HepG2 (cell line): Measurements from ENCODE around the gene JAG1. TPM values are rescaled to one million over a fixed set of nuclear protein-coding genes. Genes with fewer than 3 reads are reported as not detected.

Experiments
- IKZF1 ChIP-seq: fragments of 450-650 bp; IDR thresholded peaks from 2 replicates; pipeline ENCODE4 v1.7.1; 2016
- ISX ChIP-seq: sonication (generic); formaldehyde crosslinking; conservative IDR thresholded peaks from 2 replicates; pipeline ENCODE4 v1.5.0; 2020; ENCODE audit warnings: missing genetic modification reagents
- KDM1A ChIP-seq: IDR thresholded peaks from 2 replicates; pipeline ENCODE4 v1.6.1; 2016; ENCODE audit warnings: missing compliant biosample characterization
- MATR3 ChIP-seq: sonication (generic); formaldehyde crosslinking; IDR thresholded peaks from 2 replicates; pipeline ENCODE4 v1.4.0; 2020; ENCODE audit warnings: missing genetic modification reagents
- NONO ChIP-seq, 2 experiments: fragments of 450-650 bp in 1 of 2; sonication (generic) in 1 of 2; formaldehyde crosslinking in 1 of 2; IDR thresholded peaks in 1 of 2; conservative IDR thresholded peaks in 1 of 2; 2 replicates each; pipeline versions ENCODE4 v1.6.1 to v1.8.0; 2017 to 2022; ENCODE audit warnings: mild to moderate bottlenecking in 1 of 2, missing genetic modification reagents in 1 of 2, moderate library complexity in 1 of 2
- NR3C1 ChIP-seq: sonication (generic); formaldehyde crosslinking; IDR thresholded peaks from 2 replicates; pipeline ENCODE4 v1.4.0; 2020; ENCODE audit warnings: missing genetic modification reagents
- SOX5 ChIP-seq: IDR thresholded peaks from 2 replicates; pipeline ENCODE4 v1.6.1; 2016; ENCODE audit warnings: borderline replicate concordance
- SOX6 ChIP-seq, 2 experiments: fragments of 450-650 bp in 1 of 2; sonication (generic) in 1 of 2; formaldehyde crosslinking in 1 of 2; IDR thresholded peaks; 2 replicates each; pipeline versions ENCODE4 v1.4.0 to v1.6.1; 2017 to 2020; ENCODE audit warnings: antibody characterized with exemption in 1 of 2, mild to moderate bottlenecking in 1 of 2, missing genetic modification reagents in 1 of 2
- SYNCRIP ChIP-seq: fragments of 200-400 bp; formaldehyde crosslinking; IDR thresholded peaks from 2 replicates; pipeline ENCODE4 v1.6.1; 2018; ENCODE audit warnings: mild to moderate bottlenecking, low read depth, low read length; ENCODE audit not compliant: insufficient read depth
- TEAD3 ChIP-seq: optimal IDR thresholded peaks from 2 replicates; pipeline ENCODE3; 2016; ENCODE audit warnings: borderline replicate concordance
- ZFP62 ChIP-seq: sonication (generic); formaldehyde crosslinking; IDR thresholded peaks from 2 replicates; pipeline ENCODE4 v1.4.0; 2020; ENCODE audit warnings: missing genetic modification reagents
- ZFP90 ChIP-seq: sonication (generic); formaldehyde crosslinking; IDR thresholded peaks from 2 replicates; pipeline ENCODE4 v1.8.0; 2022; ENCODE audit warnings: missing genetic modification reagents, mild to moderate bottlenecking, inconsistent platforms, borderline replicate concordance
- ZNF12 ChIP-seq: sonication (generic); formaldehyde crosslinking; IDR thresholded peaks from 2 replicates; pipeline ENCODE4 v1.5.0; 2020; ENCODE audit warnings: missing genetic modification reagents
- ZNF3 ChIP-seq: IDR thresholded peaks from 2 replicates; pipeline ENCODE4 v1.7.0; 2017; ENCODE audit warnings: inconsistent platforms
- ZNF335 ChIP-seq: sonication (generic); formaldehyde crosslinking; IDR thresholded peaks from 2 replicates; pipeline ENCODE4 v1.4.0; 2020; ENCODE audit warnings: missing genetic modification reagents
- ZNF83 ChIP-seq: sonication (generic); formaldehyde crosslinking; IDR thresholded peaks from 2 replicates; pipeline ENCODE4 v1.4.0; 2020; ENCODE audit warnings: missing genetic modification reagents, mild to moderate bottlenecking, borderline replicate concordance
- ZSCAN25 ChIP-seq: sonication (generic); formaldehyde crosslinking; IDR thresholded peaks from 2 replicates; pipeline ENCODE4 v1.8.0; 2022; ENCODE audit warnings: mild to moderate bottlenecking, missing genetic modification reagents
- polyA plus RNA-seq, 8 experiments: library from polyadenylated mRNA; depleted of rRNA in 3 of 8; stranded (reverse) in 7 of 8; unstranded in 1 of 8; fragments of >200 nt; fragmentation: Illumina TruSeq in 4 of 8; extraction: Trizol in 4 of 8; gene quantifications; 2 replicates each; pipeline versions ENCODE4 v1.2.1 to v1.2.3, GENCODE V29; 2011 to 2016; ENCODE audit warnings: low read depth in 4 of 8, missing spikeins in 1 of 8, mixed read lengths in 1 of 8; ENCODE audit not compliant: insufficient read depth in 1 of 8
- total RNA-seq, 5 experiments: library from RNA; depleted of rRNA; stranded (reverse); fragments of >200 nt; fragmentation: Illumina TruSeq; extraction: Trizol; gene quantifications; 2 replicates each; pipeline ENCODE4 v1.2.3, GENCODE V29; 2016; ENCODE audit warnings: low read depth in 1 of 5
- TF ChIP-seq, protein P1 (sequence below): IDR thresholded peaks from 2 replicates; pipeline ENCODE4 v1.6.1; 2016; ENCODE audit warnings: low read depth
- TF ChIP-seq, protein P2 (sequence below): sonication (generic); formaldehyde crosslinking; IDR thresholded peaks from 2 replicates; pipeline ENCODE4 v1.5.0; 2020; ENCODE audit warnings: missing genetic modification reagents
- TF ChIP-seq, protein P3 (sequence below): sonication (generic); formaldehyde crosslinking; IDR thresholded peaks from 2 replicates; pipeline ENCODE4 v1.5.0; 2020; ENCODE audit warnings: mild to moderate bottlenecking, missing genetic modification reagents
- TF ChIP-seq, protein P4 (sequence below): sonication (generic); formaldehyde crosslinking; IDR thresholded peaks from 2 replicates; pipeline ENCODE4 v1.4.0; 2020; ENCODE audit warnings: missing genetic modification reagents
- TF ChIP-seq, protein P5 (sequence below): sonication (generic); formaldehyde crosslinking; IDR thresholded peaks from 2 replicates; pipeline ENCODE4 v1.4.0; 2020; ENCODE audit warnings: mild to moderate bottlenecking, missing genetic modification reagents

Gene JAG1
- total and polyA plus RNA-seq, 2 of the 13 experiments (the other 11 are each of a cell fraction or from before 2014, with no cell fraction given): 47.1 to 56.3 TPM

DNA sequence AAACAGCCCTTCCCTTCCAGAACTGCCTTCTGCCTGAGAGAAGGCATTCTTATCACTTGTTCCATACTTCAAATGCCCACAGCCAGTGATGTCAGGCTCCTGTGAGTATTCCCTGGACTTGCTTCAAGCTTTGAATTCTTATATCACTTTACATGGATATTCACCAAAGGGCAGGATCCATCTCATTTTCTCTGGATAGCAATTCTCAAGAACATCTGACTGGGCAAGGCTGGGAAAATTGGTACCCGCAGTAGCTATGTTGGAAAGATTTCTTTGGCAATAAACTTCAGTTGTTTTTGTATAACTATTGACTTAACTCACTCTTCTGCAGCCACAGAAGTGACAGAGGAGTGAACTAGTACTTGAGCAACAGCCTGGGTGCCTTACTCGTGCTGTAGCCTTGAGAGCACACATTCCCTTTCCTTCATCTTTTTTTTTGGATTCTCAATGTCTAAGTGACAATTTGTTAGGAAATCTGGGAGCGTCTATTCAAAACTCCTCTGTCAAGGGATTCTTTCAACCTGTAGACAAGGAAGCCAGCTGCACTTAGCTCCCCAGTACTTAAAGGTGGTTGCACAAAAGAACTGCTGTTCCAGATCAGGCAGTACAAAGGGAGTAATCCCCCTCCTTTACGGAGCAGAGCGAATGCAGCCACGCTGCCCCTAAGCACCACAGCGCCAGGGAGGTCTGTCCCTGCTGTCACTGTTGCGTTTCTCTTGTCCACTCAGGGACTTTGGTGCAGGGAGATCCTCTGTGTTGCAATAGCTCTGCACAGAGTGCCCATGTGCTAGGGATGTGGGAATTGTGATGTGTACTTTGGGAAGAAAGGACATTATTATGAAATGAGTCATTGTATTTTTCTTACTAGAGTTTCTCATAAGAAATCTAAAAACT lies 69.6 kb downstream of the JAG1 start (continued):
- no peak for TF ChIP-seq ZNF83 (CRISPR knock-in tag)
- TF ChIP-seq, protein P1, sequence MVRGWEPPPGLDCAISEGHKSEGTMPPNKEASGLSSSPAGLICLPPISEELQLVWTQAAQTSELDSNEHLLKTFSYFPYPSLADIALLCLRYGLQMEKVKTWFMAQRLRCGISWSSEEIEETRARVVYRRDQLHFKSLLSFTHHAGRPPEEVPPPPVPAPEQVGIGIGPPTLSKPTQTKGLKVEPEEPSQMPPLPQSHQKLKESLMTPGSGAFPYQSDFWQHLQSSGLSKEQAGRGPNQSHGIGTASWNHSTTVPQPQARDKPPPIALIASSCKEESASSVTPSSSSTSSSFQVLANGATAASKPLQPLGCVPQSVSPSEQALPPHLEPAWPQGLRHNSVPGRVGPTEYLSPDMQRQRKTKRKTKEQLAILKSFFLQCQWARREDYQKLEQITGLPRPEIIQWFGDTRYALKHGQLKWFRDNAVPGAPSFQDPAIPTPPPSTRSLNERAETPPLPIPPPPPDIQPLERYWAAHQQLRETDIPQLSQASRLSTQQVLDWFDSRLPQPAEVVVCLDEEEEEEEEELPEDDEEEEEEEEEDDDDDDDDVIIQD (CRISPR knock-in tag): peak; percentile 99
- no peak for TF ChIP-seq ZNF3 (CRISPR knock-in tag)
- no peak for TF ChIP-seq IKZF1
- TF ChIP-seq, protein P2, sequence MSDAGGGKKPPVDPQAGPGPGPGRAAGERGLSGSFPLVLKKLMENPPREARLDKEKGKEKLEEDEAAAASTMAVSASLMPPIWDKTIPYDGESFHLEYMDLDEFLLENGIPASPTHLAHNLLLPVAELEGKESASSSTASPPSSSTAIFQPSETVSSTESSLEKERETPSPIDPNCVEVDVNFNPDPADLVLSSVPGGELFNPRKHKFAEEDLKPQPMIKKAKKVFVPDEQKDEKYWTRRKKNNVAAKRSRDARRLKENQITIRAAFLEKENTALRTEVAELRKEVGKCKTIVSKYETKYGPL (CRISPR knock-in tag): no peak
- no peak for TF ChIP-seq ISX (CRISPR knock-in tag)
- peak; percentile 95 for TF ChIP-seq ZNF335 (CRISPR knock-in tag)
- TF ChIP-seq, protein P3, sequence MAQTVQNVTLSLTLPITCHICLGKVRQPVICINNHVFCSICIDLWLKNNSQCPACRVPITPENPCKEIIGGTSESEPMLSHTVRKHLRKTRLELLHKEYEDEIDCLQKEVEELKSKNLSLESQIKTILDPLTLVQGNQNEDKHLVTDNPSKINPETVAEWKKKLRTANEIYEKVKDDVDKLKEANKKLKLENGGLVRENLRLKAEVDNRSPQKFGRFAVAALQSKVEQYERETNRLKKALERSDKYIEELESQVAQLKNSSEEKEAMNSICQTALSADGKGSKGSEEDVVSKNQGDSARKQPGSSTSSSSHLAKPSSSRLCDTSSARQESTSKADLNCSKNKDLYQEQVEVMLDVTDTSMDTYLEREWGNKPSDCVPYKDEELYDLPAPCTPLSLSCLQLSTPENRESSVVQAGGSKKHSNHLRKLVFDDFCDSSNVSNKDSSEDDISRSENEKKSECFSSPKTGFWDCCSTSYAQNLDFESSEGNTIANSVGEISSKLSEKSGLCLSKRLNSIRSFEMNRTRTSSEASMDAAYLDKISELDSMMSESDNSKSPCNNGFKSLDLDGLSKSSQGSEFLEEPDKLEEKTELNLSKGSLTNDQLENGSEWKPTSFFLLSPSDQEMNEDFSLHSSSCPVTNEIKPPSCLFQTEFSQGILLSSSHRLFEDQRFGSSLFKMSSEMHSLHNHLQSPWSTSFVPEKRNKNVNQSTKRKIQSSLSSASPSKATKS (CRISPR knock-in tag): no peak
- TF ChIP-seq ZSCAN25 (CRISPR knock-in tag): no peak; the same call in 1 of the 2 replicates
- TF ChIP-seq NONO (IDR thresholded peaks at IDR 0.05): no peak
- TF ChIP-seq NONO (CRISPR knock-in tag; conservative IDR thresholded peaks at IDR 0.05): peak; percentile 86
- peak; percentile 93 for TF ChIP-seq ZNF12
- TF ChIP-seq NR3C1 (CRISPR knock-in tag): no peak
- TF ChIP-seq MATR3 (CRISPR knock-in tag): no peak
- no peak for TF ChIP-seq ZFP62 (CRISPR knock-in tag)
- TF ChIP-seq, protein P4, sequence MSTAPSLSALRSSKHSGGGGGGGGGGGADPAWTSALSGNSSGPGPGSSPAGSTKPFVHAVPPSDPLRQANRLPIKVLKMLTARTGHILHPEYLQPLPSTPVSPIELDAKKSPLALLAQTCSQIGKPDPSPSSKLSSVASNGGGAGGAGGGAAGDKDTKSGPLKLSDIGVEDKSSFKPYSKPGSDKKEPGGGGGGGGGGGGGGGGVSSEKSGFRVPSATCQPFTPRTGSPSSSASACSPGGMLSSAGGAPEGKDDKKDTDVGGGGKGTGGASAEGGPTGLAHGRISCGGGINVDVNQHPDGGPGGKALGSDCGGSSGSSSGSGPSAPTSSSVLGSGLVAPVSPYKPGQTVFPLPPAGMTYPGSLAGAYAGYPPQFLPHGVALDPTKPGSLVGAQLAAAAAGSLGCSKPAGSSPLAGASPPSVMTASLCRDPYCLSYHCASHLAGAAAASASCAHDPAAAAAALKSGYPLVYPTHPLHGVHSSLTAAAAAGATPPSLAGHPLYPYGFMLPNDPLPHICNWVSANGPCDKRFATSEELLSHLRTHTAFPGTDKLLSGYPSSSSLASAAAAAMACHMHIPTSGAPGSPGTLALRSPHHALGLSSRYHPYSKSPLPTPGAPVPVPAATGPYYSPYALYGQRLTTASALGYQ (CRISPR knock-in tag): peak; percentile 53; the same call in 1 of the 2 replicates
- TF ChIP-seq SOX5 (CRISPR knock-in tag): peak; percentile 99
- peak; percentile 96 for TF ChIP-seq KDM1A (CRISPR knock-in tag)
- no peak for TF ChIP-seq SYNCRIP
- TF ChIP-seq, protein P5, sequence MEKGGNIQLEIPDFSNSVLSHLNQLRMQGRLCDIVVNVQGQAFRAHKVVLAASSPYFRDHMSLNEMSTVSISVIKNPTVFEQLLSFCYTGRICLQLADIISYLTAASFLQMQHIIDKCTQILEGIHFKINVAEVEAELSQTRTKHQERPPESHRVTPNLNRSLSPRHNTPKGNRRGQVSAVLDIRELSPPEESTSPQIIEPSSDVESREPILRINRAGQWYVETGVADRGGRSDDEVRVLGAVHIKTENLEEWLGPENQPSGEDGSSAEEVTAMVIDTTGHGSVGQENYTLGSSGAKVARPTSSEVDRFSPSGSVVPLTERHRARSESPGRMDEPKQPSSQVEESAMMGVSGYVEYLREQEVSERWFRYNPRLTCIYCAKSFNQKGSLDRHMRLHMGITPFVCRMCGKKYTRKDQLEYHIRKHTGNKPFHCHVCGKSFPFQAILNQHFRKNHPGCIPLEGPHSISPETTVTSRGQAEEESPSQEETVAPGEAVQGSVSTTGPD: no peak
- no peak for TF ChIP-seq ZFP90 (CRISPR knock-in tag)
- TF ChIP-seq TEAD3 (CRISPR knock-in tag): peak; percentile 95
- no peak for TF ChIP-seq SOX6 (IDR thresholded peaks at IDR 0.05)
- peak; percentile 99 for TF ChIP-seq SOX6 (CRISPR knock-in tag; IDR thresholded peaks at IDR 0.05)
